DND-41 (cell line): Measurements from ENCODE around the gene ACADVL.

Experiments used
- CTCF ChIP-seq: IDR thresholded peaks from 2 replicates; pipeline ENCODE4 v1.5.1; 2012; ENCODE audit warnings: borderline replicate concordance, low read length, moderate library complexity, mild to moderate bottlenecking; ENCODE audit not compliant: poor library complexity, severe bottlenecking; ENCODE audit errors: extremely low read depth
- EZH2 ChIP-seq: IDR thresholded peaks from 3 replicates; pipeline ENCODE4 v1.6.1; 2012; ENCODE audit warnings: borderline replicate concordance, low read depth, mild to moderate bottlenecking, moderate library complexity, low read length, inconsistent platforms; ENCODE audit not compliant: severe bottlenecking

GRCh38 chr17:7207120-7208001 lies 12.4 kb upstream of the ACADVL start:
- TF ChIP-seq CTCF (no peak), EZH2 (no peak)
